GM19397 (cell line): ENCODE results near the gene APBB2.

ENCODE experiments used
- ATAC-seq: cut with Tn5 transposase; IDR thresholded peaks from one replicate; pipeline ENCODE4 v1.9.1; 2021; ENCODE audit warnings: mild to moderate bottlenecking, moderate library complexity; ENCODE audit not compliant: unreplicated experiment

Gene APBB2

DNA sequence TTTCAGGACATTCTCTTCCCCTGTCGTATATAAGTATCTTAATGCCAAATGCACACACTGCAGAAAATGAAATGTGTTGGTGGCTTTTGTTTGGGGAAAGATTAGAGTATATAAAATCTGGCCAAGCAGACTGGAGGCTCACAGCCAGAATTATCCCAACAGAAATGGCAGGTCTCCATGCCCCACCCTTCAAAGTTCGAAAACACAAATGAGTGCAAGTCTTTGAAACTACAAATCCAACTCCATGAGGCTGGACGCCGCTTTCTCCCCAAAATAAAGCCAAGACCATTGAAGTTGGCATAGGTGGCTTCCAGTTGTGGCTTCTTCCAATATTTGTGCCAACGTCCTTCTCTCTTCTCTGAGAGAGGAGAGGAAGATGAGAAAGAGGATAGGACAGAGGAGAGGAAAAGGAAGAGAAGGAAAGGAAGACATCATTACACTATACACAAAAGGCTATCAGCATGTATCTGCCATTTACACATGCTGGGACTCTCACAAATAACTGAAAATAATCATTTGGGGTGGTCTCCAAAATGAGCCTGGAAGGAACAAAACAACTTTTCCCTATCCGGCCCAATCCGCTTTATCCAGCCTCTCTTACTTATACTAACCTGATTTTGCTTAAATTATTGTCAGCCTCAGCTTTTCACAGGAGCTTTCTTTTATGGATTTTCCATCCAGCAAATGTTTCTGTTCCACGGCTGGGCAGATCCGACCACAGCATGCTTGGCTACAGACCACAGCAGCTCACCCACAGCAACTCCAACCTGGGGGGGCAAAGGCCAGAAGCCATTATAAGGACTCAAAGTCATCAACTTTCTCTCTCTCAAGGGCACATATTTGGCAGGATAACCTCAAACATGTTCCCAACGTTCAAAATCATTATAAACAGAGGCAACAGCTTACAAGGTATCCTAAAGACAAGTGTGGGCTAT lies 71.7 kb downstream of the APBB2 start:
- ATAC-seq = no peak

DNA sequence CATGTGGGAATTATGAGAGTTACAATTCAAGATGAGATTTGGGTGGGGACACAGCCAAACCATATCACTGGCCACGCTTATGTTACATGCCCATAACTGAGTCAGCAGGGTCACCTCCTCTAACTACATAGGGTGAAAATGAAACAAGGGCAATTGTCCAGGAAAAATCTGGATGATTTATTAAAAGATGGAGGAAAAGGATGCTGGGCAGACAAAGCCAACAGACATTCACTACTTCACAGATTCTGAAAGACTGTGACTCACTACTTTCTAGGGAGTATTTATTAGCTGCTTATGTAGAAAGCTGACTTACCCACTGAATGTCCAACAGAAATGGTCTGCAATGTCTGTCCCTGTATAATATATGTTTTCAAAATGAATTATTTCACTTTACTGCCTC lies 72.4 kb downstream of the APBB2 start:
- ATAC-seq = no peak

DNA sequence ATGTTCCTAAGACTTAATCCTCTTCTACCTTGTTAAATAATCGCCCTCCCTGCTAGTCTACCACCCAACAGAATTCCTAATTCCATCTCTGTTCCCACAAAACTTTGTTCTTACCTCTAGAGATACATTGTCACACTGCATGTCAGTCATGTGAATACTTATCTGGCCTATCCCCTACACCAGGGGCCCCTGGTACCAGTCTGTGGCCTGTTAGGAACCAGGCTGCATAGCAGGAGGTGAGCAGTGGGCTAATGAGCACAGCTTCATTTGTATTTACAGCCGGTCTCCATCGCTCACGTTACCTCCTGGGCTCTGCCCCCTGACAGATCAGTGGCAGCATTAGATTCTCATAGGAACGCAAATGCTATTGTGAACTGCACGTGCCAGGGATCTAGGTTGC lies 73.9 kb downstream of the APBB2 start:
- no peak for ATAC-seq

DNA sequence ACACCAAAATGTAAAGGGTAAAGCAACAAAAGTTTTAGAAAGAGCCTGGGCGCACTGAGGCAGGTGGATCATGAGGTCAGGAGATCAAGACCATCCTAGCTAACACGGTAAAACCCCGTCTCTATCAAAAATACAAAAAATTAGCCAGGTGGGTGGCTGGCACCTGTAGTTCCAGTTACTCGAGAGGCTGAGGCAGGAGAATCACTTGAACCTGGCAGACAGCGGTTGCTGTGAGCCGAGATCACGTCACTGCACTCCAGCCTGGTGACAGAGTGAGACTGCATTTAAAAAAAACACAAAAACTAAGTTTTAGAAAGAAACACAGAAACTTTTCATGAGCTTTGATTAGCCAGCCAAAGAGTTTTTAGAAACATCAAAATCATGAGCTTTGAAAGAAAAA lies 76.5 kb downstream of the APBB2 start:
- ATAC-seq = no peak

DNA sequence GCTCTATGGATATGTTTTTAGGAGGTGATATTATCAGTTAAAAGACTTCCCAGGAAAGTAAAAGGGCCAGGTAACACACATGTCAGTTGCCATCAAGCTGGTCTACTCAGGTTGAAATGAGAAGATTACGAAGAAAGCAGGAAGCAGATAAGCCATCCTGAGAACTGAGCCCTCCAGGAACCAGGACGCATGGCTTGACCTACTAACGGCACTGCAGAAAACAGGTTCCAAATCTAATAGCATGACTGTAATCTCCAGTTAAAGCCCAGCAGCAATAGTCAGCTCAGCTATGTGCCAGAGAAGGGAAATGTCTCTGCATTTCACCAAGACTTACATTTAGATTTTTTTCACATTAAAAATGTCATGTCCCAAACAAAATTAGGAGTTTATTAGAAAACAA lies 77.9 kb downstream of the APBB2 start:
- no peak for ATAC-seq

DNA sequence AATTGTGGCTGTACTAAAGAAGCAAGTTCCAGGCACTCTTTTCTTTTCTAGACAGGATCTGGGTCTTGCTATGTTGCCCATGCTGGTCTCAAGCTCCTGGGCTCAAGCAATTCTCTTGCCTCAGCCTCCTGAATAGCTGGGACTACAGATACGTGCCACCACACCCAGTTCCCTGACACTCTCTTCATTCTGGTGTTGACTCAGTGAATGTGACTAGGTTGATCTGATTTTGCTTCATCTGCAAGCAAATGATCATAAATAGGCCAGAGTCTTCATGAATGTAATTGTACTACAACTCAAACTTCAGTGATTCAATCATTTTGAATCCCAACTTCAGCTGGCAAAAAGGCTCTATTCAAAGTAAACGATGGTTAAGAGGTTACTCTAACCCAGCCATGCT lies 78.5 kb downstream of the APBB2 start:
- ATAC-seq = no peak

DNA sequence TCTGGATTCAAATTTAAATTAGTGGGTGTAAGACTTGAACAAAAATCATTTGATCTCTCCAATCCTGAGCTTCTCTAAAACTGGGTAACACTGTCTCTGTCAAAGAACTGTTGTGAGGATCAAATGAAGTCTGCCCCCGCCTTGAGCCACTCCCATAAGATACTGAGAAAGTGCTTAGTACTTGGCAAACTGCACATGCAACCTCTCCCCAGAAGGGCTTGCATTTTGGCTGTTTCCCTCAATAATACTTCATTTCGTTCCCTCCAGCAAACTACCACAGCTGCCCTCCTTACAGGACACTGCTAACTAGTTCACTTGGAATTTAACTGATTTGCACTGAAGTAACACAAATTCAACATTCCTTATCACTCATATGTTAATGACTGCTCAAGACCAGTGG lies 79.8 kb downstream of the APBB2 start:
- ATAC-seq = no peak

DNA sequence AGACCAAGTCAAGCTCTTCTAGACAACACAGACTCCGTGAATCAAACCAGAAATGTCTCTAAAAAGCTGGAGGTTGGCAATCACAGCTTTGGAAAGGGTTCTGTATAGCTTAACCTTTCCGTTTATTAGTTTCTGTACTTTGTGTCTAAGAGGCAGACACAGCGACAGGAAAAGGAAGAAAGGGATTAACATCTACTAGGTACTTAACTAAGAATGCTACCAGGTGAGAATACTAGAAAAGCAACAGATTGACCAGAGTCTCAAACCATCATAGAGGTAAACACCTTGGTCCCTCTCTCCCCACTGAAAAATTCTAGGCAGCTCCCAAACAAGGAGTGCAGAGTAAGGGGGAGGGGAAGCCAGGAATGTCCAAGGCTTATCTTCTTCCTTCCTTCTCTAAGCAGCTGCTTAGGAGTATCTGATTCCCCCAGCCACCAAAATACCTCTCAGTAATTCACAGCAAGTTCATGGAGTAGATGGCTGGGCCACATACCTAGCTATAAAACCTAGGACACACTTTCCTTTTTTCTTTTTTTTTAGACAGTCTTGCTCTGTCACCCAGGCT lies 80.8 kb downstream of the APBB2 start:
- ATAC-seq = no peak

DNA sequence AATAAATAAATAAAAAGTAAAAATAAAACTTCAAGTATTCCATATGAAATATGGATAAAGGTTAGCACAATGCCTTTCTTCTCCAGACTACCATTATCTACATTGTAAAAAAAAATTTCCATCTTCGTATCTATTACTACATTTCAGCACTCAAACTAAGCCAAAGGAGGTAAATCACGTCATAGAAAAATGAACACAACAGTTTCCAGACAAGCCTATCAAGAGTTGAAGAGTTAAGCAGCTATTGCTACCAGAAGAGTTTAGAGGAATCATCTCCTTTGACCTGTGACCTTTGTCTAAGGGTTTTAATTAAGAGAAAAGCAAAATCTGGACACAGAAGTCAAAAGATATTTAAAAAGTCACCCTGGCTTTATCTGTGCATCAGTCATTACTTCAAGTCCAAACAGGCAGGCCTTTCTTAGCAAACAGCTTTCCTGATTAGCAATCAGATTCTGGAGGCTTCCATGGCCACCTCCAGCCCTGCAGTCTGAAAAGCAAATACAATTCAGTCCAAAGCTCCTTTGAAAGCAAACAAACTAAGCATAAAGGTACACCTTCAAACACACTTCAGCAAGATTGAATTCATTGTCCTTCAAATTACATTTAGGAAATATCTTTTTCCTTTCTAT lies 82.2 kb downstream of the APBB2 start:
- no peak for ATAC-seq

DNA sequence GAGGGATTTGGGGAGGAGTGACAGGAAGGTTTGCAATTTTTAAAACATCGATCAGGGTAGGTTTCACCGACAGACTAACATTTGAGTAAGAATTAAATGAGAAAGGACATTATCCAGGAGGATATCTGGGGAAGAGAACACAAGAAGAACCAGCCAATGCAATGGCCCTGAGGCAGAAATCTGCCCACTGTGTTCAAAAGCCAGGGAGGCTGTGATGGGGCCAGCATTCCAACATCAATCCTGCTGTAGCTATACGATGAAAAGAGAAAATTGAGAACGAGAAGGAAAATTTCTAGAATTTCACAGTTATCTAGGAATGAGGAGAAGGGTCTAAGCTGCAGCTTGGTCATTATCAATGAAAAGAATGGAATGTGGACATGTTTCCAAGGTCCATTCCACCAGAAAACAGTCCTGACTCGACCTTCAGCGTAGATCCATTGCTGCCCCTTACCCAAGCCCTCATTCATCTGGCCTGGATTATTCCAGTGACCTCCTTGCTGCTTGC lies 84.4 kb downstream of the APBB2 start:
- ATAC-seq = no peak

DNA sequence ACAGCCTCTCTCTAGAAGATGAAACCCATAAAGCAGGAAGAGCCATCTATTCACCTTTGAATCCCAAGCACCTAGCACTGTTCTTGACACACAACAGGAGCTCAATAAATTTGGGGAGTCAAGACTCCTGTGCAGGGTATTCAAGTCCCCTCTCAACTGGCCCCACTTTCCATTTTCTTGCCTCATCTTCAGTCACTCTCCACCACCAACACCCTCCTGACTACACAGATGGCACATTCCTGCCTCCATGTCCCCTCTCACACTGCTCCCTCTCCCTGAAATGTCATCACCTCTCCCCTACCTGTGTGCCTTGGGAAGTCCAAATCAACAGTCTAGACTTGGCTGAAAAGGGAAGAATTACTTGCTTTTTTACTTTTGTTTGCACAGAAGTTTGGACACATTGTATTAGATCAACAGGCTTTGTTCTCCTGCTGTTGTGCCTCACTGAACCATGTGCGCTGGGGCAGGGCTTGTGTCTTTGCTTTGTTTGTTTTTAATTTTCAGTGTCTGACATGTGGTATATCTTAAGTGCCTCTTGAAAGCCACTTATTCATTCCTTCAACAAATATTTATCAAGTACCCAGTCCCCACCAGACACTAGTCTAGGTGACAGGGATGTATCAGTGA lies 85.1 kb downstream of the APBB2 start:
- no peak for ATAC-seq

DNA sequence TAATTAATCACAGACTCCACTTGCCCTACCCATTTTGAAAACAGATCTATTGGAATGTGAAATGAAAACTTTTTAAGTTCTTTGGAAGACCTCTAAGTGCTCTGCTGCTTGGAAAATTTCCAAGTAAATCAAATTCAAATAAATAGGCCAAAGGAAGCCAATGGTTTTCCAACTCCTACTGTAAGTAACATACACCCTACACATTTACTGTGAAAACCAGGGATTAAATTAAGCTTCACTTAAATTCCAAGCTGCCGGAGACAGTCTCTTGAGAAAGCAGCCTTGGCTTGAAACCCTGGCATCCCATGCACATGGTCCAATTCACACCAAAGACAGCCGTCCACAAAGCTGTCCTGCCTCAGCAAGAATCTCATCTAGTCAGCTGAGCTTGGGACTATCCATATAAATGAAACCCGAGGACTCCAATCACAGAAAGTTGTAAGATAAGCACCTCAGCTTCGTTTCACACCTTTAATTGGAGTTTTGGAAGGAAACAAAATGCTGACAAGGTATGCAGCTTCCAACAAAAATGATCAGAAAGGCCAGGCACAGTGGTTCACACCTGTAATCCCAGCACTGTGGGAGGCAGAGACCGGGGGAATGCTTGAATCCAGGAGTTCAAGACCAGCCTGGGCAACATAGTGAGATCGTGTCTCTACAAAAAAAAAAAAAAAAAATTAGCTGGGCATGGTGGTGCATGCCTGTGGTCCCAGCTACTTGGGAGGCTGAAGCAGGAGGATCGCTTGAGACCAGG lies 88.6 kb downstream of the APBB2 start:
- ATAC-seq = no peak

DNA sequence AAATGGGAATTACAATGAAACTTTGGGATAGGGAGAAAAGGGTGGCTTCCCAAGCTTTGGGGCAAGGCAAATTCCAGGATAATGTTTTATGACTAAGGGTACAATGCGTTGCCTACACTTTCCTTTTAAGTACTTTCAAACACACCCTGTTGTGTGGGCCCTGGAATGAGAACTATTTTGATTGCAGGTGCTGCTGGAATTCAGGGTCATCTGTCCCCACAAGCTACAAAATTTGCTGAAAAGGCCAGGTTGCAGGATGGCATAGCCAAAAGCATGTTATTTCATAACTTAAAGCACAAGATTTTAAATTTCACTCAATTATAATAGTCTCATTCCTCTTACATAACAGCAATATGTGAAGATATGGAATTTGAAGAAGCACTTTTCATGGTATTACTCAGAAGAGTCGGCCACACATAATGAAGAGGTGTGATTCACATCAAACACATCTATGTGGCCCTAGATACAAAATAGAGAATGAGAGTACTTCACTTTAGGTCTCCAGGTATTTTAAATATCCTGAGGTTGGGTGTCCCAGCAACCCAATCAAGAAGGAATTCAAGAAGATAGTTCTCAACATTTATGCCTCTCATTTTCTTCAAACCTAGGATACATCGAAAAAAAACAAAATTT lies 89.3 kb downstream of the APBB2 start:
- no peak for ATAC-seq

DNA sequence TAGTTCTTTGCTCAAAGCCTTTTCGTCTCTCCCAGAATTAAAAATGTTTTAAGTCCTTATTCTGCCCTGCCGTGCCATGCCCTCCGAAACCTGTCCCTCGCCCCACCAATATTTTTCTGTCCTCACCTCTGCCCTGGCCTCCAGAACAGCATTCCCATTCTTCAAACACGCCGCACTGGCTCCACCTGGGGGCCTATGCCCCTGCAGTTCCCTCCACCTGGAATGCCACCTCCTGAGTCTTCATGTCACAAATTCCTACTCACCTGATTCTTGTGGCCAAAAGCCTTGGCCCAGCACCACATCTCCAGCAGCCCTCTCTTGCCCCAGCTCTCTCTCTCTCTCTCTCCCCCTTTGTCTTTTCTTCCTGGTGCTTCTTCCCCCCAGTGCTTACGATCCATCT lies 91.6 kb downstream of the APBB2 start:
- ATAC-seq = no peak

DNA sequence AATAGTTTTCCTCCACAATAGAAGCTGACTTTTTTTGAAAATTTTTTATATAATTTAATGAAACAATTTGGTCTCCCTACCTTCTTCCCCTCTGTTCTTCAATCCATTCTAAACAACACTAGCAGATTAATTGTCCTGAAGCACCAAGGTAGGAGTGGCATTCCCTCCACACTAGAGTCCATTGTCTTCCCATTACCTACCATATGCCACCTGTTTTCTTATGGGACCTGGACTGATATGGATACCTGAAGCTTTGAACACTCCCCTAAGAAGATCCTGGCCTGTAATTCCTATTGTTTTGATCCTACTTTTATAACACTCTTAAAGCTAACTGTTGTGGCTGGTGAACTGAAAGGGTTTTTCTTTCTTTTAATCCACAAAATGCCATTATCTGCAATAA lies 92.0 kb downstream of the APBB2 start:
- ATAC-seq = no peak

DNA sequence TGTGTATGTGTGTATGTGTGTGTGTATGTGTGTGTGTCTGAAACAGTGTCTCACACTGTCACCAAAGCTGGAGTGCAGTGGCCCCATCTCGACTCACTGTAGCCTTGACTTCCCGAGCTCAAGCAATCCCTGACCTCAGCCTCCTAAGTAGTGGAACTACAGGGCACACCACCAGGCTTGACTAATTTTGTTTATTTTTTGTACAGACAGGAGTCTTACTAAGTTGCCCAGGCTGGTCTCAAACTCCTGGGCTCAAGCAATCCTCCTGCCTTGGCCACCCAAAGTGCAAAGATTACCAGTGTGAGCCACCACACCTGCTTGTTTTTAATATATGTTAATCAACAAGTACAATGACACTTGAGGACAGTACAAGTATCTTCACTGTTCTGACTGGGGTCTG lies 92.4 kb downstream of the APBB2 start:
- ATAC-seq = no peak

DNA sequence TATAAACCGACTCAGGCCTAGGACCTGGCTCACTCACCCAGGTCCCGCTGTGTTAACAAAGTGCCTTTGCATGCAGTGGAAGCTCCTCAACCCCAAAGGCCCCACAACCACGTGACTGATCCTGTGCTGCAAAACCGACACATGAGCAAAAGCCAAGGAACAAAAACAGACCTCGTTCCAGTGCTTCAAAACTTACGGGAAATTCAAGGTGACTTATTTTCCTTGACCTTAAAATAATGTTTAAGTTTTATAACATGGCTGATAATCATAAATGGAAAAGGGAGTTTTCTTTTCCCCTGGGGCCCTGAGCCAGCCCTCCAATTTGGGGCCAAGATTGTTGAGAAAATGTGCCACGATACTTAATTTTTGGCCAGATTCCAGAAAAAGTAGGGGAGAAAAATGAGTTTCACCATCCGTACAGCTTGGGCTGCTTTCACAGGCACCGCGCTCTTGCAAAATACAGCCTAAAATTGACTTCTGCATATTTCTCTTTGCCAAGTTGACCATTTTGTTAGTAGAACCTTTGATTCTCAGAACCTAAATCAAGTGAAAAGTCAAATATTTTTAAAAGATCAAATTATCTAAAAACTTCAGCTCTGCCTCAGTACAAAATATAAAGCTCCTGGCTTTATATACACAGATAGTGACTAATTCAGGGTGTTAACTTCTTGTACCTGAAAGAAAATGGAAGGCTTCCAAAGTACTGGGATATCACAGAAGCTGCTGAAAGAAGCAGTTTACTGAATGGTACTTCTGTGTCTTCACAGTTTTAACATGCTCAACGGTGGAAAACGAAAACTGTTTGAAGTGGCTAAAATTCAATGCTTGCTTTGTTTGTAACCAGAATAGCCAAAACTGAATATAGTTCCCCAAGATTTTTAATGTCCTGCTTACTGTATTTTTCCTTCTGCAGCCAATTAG lies 93.8 kb downstream of the APBB2 start:
- no peak for ATAC-seq

DNA sequence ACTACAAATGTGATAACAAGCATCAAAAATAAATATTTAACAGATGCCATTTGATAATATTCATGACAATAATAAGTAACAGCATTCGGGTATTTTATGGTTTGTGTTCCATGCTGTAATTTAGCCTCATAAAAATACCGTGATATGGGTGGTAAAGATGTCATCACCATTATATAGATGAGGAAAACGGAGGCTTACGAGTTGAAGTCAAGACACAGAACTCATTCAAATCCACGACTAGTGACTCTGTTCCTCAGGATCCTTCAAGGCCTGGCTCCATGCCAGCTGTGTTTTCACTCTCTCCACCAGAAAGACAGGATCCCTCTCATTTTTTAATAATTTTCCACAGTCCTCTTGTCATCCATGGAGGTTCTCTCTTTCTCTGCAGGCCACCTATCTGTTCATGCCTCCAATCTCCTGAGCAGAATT lies 94.5 kb downstream of the APBB2 start:
- ATAC-seq = no peak

DNA sequence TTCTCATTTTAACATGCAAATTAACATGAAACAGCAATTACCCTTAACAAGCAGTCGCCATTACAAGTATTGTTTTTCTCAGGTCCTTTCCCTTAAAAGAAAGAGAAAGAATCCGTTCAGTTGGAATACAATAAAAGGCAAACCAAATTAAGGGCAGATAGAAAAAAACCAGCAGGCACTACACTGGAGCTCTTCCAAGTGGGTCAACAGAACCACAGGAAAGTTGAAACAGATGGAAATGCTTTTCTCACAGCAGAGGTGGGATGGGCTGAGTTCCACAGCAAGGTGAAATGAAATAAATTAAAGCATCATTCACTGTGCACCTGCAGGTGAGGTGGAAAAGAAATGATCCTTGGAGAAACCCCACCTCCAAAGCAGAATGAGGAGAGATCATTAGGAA lies 102.6 kb downstream of the APBB2 start:
- no peak for ATAC-seq
